GM12891 (cell line): ENCODE results near the gene NELFB.

Experiments used
- DNase-seq: peaks from one replicate; pipeline ENCODE4 v3.0.0; 2011; ENCODE audit warnings: low spot score; ENCODE audit not compliant: insufficient read length
- FAIRE-seq: peaks from 2 replicates; lab custom pipeline; 2011; peaks lifted over from hg19 to GRCh38; lab: Jason Lieb, UNC
- PAX5 ChIP-seq: IDR thresholded peaks from 2 replicates; pipeline ENCODE4 v1.6.1; 2011; ENCODE audit warnings: low read length, moderate library complexity, mild to moderate bottlenecking; ENCODE audit not compliant: insufficient read depth, severe bottlenecking
- POLR2A ChIP-seq: IDR thresholded peaks from 2 replicates; pipeline ENCODE4 v1.6.1; 2011; ENCODE audit warnings: low read depth, low read length, control low read depth
- POLR2AphosphoS5 ChIP-seq: IDR thresholded peaks from 2 replicates; pipeline ENCODE4 v1.6.1; 2011; ENCODE audit warnings: low read depth, low read length, control low read depth
- POU2F2 ChIP-seq: IDR thresholded peaks from 2 replicates; pipeline ENCODE4 v1.6.1; 2011; ENCODE audit warnings: low read depth, mild to moderate bottlenecking, control low read depth, low read length, moderate library complexity
- SPI1 ChIP-seq: IDR thresholded peaks from 2 replicates; pipeline ENCODE4 v1.6.1; 2011; ENCODE audit warnings: low read depth, low read length, control low read depth
- TAF1 ChIP-seq: IDR thresholded peaks from 2 replicates; pipeline ENCODE4 v1.6.1; 2011; ENCODE audit warnings: low read depth, low read length, control low read depth

Gene NELFB

DNA sequence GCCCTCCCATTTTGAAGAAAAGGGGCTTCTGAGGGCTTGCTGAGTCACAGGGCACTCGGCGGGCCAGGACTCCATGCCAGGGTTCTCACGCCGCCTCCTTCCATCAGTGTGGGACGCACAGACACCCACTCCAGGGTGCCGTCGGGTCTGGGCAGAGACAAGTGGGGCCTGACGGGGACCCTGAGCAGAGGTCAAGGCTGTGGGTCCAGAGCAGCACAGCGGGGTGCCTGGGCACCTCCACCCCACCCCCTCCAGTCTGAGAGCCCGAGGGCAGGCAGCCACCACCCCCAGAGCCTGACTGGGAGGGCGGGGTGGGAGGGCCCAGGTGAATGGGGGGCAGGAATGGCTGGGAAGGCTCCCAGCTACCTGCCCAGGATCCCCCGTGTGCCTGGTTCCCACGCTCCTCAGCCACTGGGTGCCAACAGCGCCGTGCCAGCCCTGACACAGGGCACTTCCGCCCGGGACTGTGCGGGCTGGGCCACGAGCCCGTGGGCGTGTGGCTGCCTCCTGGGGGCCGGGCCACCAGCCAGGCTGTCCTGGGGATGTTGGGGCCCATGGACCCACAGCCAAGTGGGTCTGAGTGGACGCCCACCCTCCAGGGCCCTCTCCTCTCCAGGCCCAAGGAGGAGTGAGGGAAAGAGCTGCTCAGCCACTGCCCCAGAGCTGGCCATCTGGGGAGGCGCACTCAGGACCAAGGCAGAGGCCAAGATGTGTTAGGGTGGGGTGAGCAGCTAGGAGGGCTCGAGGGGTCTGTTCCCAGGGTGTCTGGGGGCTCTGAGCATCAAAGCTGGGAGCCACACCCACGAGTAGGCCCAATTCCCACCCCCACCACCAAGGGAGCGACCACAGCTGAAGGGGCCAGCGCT, 57.1 kb downstream of the NELFB start:
- DNase-seq = peak; percentile 19
- FAIRE-seq = no peak
- TF ChIP-seq PAX5 (no peak), POU2F2 (no peak), POLR2A (no peak), SPI1 (no peak), POLR2AphosphoS5 (no peak), TAF1 (no peak)

- TF ChIP-seq TAF1 (no peak), POLR2A (no peak)
- DNase-seq (peak; percentile 24), FAIRE-seq (no peak)
Observed at GRCh38 chr9:137312852-137313325, 57.8 kb downstream of the NELFB start.

GRCh38 chr9:137313326-137313936, 58.3 kb downstream of the NELFB start:
- TF ChIP-seq TAF1 (no peak), POLR2AphosphoS5 (no peak), PAX5 (no peak), POLR2A (no peak), POU2F2 (no peak), SPI1 (no peak)
- peak; percentile 39 for DNase-seq
- FAIRE-seq = no peak

GRCh38 chr9:137313956-137314560, 58.9 kb downstream of the NELFB start:
- FAIRE-seq (no peak), DNase-seq (no peak)
- TF ChIP-seq POLR2AphosphoS5 (no peak), POLR2A (no peak), POU2F2 (no peak), TAF1 (no peak), PAX5 (no peak), SPI1 (no peak)

DNA sequence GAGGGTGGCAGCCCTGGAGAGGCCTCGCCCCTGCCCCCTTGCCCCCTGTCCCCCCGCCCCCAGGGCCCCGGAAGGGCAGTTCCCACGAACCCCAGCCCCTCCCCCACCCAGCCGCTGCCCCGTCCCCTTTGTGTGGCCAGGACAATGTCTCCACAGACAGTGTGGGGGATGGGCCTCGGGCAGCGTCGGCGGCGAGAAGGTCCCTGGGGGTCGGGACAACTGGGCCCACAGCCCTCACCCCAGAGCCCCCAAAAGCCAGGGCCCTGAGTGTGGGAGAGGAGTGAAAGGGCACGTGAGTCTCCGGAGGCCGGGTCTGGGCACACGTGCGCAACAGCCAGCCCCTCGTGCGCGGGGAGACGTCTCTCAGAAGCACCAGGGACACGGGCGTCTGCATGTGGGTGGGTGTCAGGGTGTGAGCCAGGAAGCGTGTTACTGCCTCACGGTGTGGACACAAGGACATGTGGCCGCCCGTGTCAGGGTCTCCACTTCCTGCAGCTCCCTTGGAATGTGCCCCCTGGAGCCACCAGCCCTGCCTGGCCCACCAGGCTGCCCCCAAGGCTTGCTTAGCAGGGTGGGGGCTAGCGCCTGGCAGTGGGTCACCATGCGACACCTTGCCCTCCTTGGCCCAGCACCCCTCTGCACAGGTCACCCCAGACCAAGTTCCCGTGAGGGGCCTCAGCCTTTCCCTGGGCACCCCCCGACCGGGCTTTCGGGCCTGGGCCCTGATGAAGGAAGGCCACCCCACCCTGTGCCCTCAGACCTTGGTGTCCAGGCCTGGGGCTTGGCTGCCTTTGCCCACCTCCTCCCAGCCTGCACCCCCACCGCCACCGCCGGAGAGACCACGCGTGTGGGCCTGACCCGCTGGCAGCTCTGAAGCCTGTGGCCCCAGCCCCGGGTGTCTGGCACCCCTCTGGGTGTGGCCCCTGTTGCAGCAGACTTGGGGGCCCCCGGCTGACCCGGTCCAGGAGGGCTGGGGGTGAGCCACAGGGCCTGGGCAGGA, 59.7 kb downstream of the NELFB start:
- no peak for FAIRE-seq
- peak; percentile 33 for DNase-seq

GRCh38 chr9:137315581-137316011, 60.5 kb downstream of the NELFB start:
- TF ChIP-seq POLR2A (no peak), POLR2AphosphoS5 (no peak), SPI1 (no peak), PAX5 (no peak), TAF1 (no peak), POU2F2 (no peak)
- FAIRE-seq (no peak), DNase-seq (no peak)

More for the DNA sequence above, 59.7 kb downstream of the NELFB start:
- TF ChIP-seq POU2F2 (no peak), TAF1 (no peak), SPI1 (no peak), POLR2A (no peak), POLR2AphosphoS5 (no peak)

GRCh38 chr9:137316012-137316981, 61.2 kb downstream of the NELFB start:
- DNase-seq (peak; percentile 93), FAIRE-seq (peak; percentile 87)
- TF ChIP-seq TAF1 = no peak
- TF ChIP-seq POLR2AphosphoS5 = no peak
- TF ChIP-seq POU2F2 = no peak

DNA sequence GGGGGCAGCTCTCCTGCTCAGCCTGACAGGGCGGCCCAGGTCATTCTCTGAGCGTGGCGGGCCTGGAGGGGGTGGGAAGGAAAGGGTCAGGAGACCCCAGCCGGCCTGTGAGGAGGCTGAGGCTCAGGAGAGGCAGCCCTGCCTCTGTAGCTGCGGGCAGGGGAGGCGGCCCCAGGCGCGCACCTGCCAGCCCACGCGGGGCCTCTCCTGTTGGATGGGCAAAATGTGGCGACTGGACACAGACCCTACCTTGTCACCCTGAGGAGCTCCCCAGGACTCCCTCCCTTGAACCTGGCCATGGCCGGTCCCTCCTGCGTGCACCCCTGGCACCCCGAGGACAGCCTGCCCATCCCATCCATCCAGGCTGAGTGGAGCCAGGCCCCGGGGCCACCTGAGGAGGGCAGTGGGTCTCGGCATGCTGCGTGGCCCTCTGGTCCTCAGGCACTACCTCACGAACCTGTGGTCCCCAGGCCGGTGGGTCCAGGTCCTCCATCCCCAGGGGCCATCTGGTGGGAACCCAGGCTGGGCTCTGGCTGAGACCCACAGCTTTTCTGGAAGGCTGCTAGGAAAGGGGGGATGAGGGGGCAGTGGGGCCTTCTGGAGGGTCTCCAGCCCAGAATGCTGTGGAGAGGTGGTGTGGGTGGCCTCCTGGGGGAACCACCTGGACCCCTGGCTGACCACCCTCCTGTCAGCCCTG, 62.0 kb downstream of the NELFB start:
- DNase-seq (peak; percentile 22), FAIRE-seq (no peak)
- TF ChIP-seq SPI1 = no peak
- TF ChIP-seq PAX5 = no peak
- TF ChIP-seq TAF1 = no peak
- TF ChIP-seq POU2F2 = no peak
- TF ChIP-seq POLR2AphosphoS5 = no peak
- TF ChIP-seq POLR2A = no peak
